ENCODE data around the gene PDLIM5. TPM values are rescaled to one million over a fixed set of nuclear protein-coding genes. Genes with fewer than 3 reads are reported as not detected.

Gene PDLIM5
- total RNA-seq, 2 donors from 2014 or later = 115 to 228 TPM

- intact Hi-C loops (cut with DNase I) = no loop called here
- Histone ChIP-seq H3K4me1 (replicated peaks) (no peaks in the 10 kb centered on the region), H3K4me3 (no peak overlapping the region), H3K27me3 (replicated peaks; ENCODE audit: insufficient read depth) (no peaks in the 10 kb centered on the region), H3K36me3 (no peaks in the 10 kb centered on the region), H3K9me3 (no peaks in the 10 kb centered on the region), H3K27ac (no peak overlapping the region)
- 46% methylated on average over 5 of the region's 5 CpGs for WGBS
- TF ChIP-seq POLR2A (IDR thresholded peaks at IDR 0.05) (no peak), POLR2AphosphoS5 (IDR thresholded peaks at IDR 0.05) (no peak)
- TF ChIP-seq, protein P1, sequence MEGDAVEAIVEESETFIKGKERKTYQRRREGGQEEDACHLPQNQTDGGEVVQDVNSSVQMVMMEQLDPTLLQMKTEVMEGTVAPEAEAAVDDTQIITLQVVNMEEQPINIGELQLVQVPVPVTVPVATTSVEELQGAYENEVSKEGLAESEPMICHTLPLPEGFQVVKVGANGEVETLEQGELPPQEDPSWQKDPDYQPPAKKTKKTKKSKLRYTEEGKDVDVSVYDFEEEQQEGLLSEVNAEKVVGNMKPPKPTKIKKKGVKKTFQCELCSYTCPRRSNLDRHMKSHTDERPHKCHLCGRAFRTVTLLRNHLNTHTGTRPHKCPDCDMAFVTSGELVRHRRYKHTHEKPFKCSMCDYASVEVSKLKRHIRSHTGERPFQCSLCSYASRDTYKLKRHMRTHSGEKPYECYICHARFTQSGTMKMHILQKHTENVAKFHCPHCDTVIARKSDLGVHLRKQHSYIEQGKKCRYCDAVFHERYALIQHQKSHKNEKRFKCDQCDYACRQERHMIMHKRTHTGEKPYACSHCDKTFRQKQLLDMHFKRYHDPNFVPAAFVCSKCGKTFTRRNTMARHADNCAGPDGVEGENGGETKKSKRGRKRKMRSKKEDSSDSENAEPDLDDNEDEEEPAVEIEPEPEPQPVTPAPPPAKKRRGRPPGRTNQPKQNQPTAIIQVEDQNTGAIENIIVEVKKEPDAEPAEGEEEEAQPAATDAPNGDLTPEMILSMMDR (IDR thresholded peaks at IDR 0.05) = no peak
- DNase-seq (ENCODE audit: low spot score) = no peak
These were observed 82.9 kb downstream of the PDLIM5 start for GRCh38 chr4:94534401-94535312.

GRCh38 chr4:94536049-94536448, 84.3 kb downstream of the PDLIM5 start:
- H3K4me1 ChIP-seq (replicated peaks) = peaks cover 3% of the 10 kb centered on the region
- H3K9me3 ChIP-seq = no peaks in the 10 kb centered on the region
- TF ChIP-seq, protein P1 (IDR thresholded peaks at IDR 0.05) = no peak
- no peak for TF ChIP-seq POLR2A (IDR thresholded peaks at IDR 0.05)
- no peak for TF ChIP-seq POLR2AphosphoS5 (IDR thresholded peaks at IDR 0.05)
- H3K27ac ChIP-seq = no peak overlapping the region
- WGBS = 83% methylated on average over 3 of the region's 3 CpGs
- DNase-seq (ENCODE audit: low spot score) = no peak
- no peaks in the 10 kb centered on the region for H3K27me3 ChIP-seq (replicated peaks; ENCODE audit: insufficient read depth)
- no peaks in the 10 kb centered on the region for H3K36me3 ChIP-seq
- H3K4me3 ChIP-seq = no peak overlapping the region
- intact Hi-C loops (cut with DNase I) = no loop called here

GRCh38 chr4:94536649-94537469, 85.1 kb downstream of the PDLIM5 start:
- intact Hi-C loops (cut with DNase I) = no loop called here
- TF ChIP-seq POLR2A (IDR thresholded peaks at IDR 0.05) (no peak), POLR2AphosphoS5 (IDR thresholded peaks at IDR 0.05) (no peak)
- TF ChIP-seq, protein P1 (IDR thresholded peaks at IDR 0.05) = no peak
- H3K4me1 ChIP-seq (replicated peaks) = peaks cover 3% of the 10 kb centered on the region
- no peaks in the 10 kb centered on the region for H3K27me3 ChIP-seq (replicated peaks; ENCODE audit: insufficient read depth)
- no peak overlapping the region for H3K27ac ChIP-seq
- H3K9me3 ChIP-seq = no peaks in the 10 kb centered on the region
- no peaks in the 10 kb centered on the region for H3K36me3 ChIP-seq
- DNase-seq (ENCODE audit: low spot score) = no peak
- no peak overlapping the region for H3K4me3 ChIP-seq
- 45% methylated on average over 3 of the region's 3 CpGs for WGBS

GRCh38 chr4:94537921-94538628, 86.3 kb downstream of the PDLIM5 start:
- Histone ChIP-seq H3K4me3 (no peak overlapping the region), H3K9me3 (no peaks in the 10 kb centered on the region), H3K27ac (no peak overlapping the region), H3K36me3 (no peaks in the 10 kb centered on the region), H3K27me3 (replicated peaks; ENCODE audit: insufficient read depth) (no peaks in the 10 kb centered on the region), H3K4me1 (replicated peaks) (peaks cover 3% of the 10 kb centered on the region)
- intact Hi-C loops (cut with DNase I) = no loop called here
- TF ChIP-seq, protein P1 (IDR thresholded peaks at IDR 0.05) = no peak
- no peak for TF ChIP-seq POLR2A (IDR thresholded peaks at IDR 0.05)
- no peak for TF ChIP-seq POLR2AphosphoS5 (IDR thresholded peaks at IDR 0.05)
- 63% methylated on average over 3 of the region's 3 CpGs for WGBS
- no peak for DNase-seq (ENCODE audit: low spot score)

Measured in prostate gland (tissue), 2 donors.